OCI-LY7 (cell line): ENCODE results near the gene ANO10. TPM values are rescaled to one million over a fixed set of nuclear protein-coding genes. Genes with fewer than 3 reads are reported as not detected.

Experiments
- BruUV-seq: library from RNA; stranded (reverse); fragments of 400-500 nt; replicated peaks from 2 replicates; lab custom pipeline; 2021; lab: Mats Ljungman, UMichigan
- CTCF ChIA-PET: fragments of 300-600 bp; sonication (Branson Sonifier 250); formaldehyde crosslinking; loops from one replicate; lab custom pipeline; 2022; ENCODE audit warnings: antibody characterized with exemption; ENCODE audit not compliant: unreplicated experiment; lab: Charles Lee
- POLR2A ChIA-PET: fragments of 300-600 bp; sonication (Branson Sonifier 250); formaldehyde crosslinking; loops from one replicate; lab custom pipeline; 2022; ENCODE audit warnings: antibody characterized with exemption; lab: Charles Lee
- DNase-seq: peaks from one replicate; pipeline ENCODE4 v3.0.0-alpha.2; 2015; ENCODE audit warnings: low spot score
- H2AFZ ChIP-seq: fragments of 200-600 bp; sonication (generic), shearing (Covaris generic); 2 replicates; pipeline ENCODE4 v1.6.1; 2014; ENCODE audit warnings: mild to moderate bottlenecking, antibody characterized with exemption, low read length, moderate library complexity
- H3K27ac ChIP-seq: fragments of 200-600 bp; sonication (generic); 2 replicates; pipeline ENCODE4 v1.5.1; 2014; ENCODE audit warnings: mixed run types, low read depth, mild to moderate bottlenecking, moderate library complexity, low read length, inconsistent platforms; ENCODE audit not compliant: poor library complexity, severe bottlenecking
- H3K36me3 ChIP-seq: fragments of 200-600 bp; sonication (generic); 2 replicates; pipeline ENCODE4 v1.6.1; 2014; ENCODE audit warnings: mild to moderate bottlenecking, antibody characterized with exemption, low read length, moderate library complexity, mixed read lengths; ENCODE audit not compliant: insufficient read depth
- H3K4me1 ChIP-seq: fragments of 200-600 bp; sonication (generic); 2 replicates; pipeline ENCODE4 v1.5.1; 2014; ENCODE audit warnings: mild to moderate bottlenecking, low read length; ENCODE audit not compliant: insufficient read depth, poor library complexity, severe bottlenecking
- H3K4me2 ChIP-seq: fragments of 200-600 bp; sonication (generic); 2 replicates; pipeline ENCODE4 v1.6.1; 2014; ENCODE audit warnings: mild to moderate bottlenecking, low read length
- H3K4me3 ChIP-seq: fragments of 200-600 bp; sonication (generic); 2 replicates; pipeline ENCODE4 v1.5.1; 2014; ENCODE audit warnings: mild to moderate bottlenecking, low read depth, low read length; ENCODE audit not compliant: poor library complexity, severe bottlenecking
- H3K79me2 ChIP-seq: fragments of 200-600 bp; sonication (generic); 2 replicates; pipeline ENCODE4 v1.6.1; 2016; ENCODE audit warnings: low read depth, mild to moderate bottlenecking, low read length, moderate library complexity, mixed read lengths; ENCODE audit not compliant: insufficient read depth
- H3K9me2 ChIP-seq: fragments of 200-600 bp; sonication (generic); 2 replicates; pipeline ENCODE4 v1.6.1; 2016; ENCODE audit warnings: mild to moderate bottlenecking, low read length, mixed read lengths; ENCODE audit not compliant: insufficient read depth
- H3K9me3 ChIP-seq: fragments of 200-600 bp; sonication (generic); 2 replicates; pipeline ENCODE4 v1.6.1; 2014; ENCODE audit warnings: mild to moderate bottlenecking, mixed run types, low read length, mixed read lengths
- H4K20me1 ChIP-seq: fragments of 200-600 bp; sonication (generic); 2 replicates; pipeline ENCODE4 v1.6.1; 2014; ENCODE audit warnings: mild to moderate bottlenecking, antibody characterized with exemption, low read length, moderate library complexity, mixed read lengths; ENCODE audit not compliant: insufficient read depth
- CTCF ChIP-seq: fragments of 200-600 bp; sonication (generic); conservative IDR thresholded peaks from 2 replicates; pipeline ENCODE4 v1.5.1; 2014; ENCODE audit warnings: mild to moderate bottlenecking, antibody characterized with exemption, low read length, moderate library complexity, mixed read lengths
- EZH2phosphoT487 ChIP-seq: fragments of 200-600 bp; sonication (generic); IDR thresholded peaks from 2 replicates; pipeline ENCODE4 v1.6.1; 2018; ENCODE audit warnings: low read depth, borderline replicate concordance, mild to moderate bottlenecking, mixed run types, antibody characterized with exemption, low read length, moderate library complexity, mixed read lengths
- intact Hi-C: fragments of 100-400 bp; cut with micrococcal nuclease; formaldehyde crosslinking; loops from one replicate; pipeline ENCODE4 v1.10.0; 2022; ENCODE audit not compliant: unreplicated experiment
- total RNA-seq, 2 experiments: library from RNA; depleted of rRNA in 1 of 2; stranded (reverse); fragments of >200 nt in 1 of 2; shearing (Covaris generic) in 1 of 2; gene quantifications; 2 replicates each; pipeline ENCODE4 v1.2.3, GENCODE V29; 2014 to 2022

The ANO10 gene
- total RNA-seq, 2 experiments from 2014 or later, result 2.2 to 5.8 TPM

- BruUV-seq, result no TSS peak
- Histone ChIP-seq H2AFZ (no peak overlapping the region), H4K20me1 (no peaks in the 10 kb centered on the region), H3K9me2 (no peaks in the 10 kb centered on the region), H3K79me2 (no peaks in the 10 kb centered on the region), H3K36me3 (no peaks in the 10 kb centered on the region), H3K9me3 (no peaks in the 10 kb centered on the region), H3K4me3 (no peak overlapping the region), H3K4me2 (no peak overlapping the region), H3K4me1 (no peaks in the 10 kb centered on the region), H3K27ac (no peak overlapping the region)
- POLR2A ChIA-PET, result no interaction called here
- no peak for TF ChIP-seq EZH2phosphoT487
- TF ChIP-seq CTCF, result no peak
- intact Hi-C loops, result no loop called here
- no peak for DNase-seq
- CTCF ChIA-PET, result no interaction called here
These were observed 258.1 kb downstream of the ANO10 start for GRCh38 chr3:43363621-43364266.

- BruUV-seq, result no TSS peak
- Histone ChIP-seq H2AFZ (no peak overlapping the region), H3K9me2 (no peaks in the 10 kb centered on the region), H3K9me3 (no peaks in the 10 kb centered on the region), H3K79me2 (no peaks in the 10 kb centered on the region), H3K4me3 (no peak overlapping the region), H3K27ac (no peak overlapping the region), H4K20me1 (no peaks in the 10 kb centered on the region), H3K36me3 (no peaks in the 10 kb centered on the region), H3K4me2 (no peak overlapping the region), H3K4me1 (no peaks in the 10 kb centered on the region)
- CTCF ChIA-PET, result no interaction called here
- POLR2A ChIA-PET, result no interaction called here
- DNase-seq, result no peak
- TF ChIP-seq EZH2phosphoT487, result no peak
- intact Hi-C loops, result no loop called here
These were observed 258.9 kb downstream of the ANO10 start for GRCh38 chr3:43362961-43363360.

GRCh38 chr3:43362183-43362582 lies 259.6 kb downstream of the ANO10 start:
- Histone ChIP-seq H3K27ac (no peak overlapping the region), H3K36me3 (no peaks in the 10 kb centered on the region), H3K9me2 (no peaks in the 10 kb centered on the region), H3K9me3 (no peaks in the 10 kb centered on the region), H3K4me1 (no peaks in the 10 kb centered on the region), H3K79me2 (no peaks in the 10 kb centered on the region), H4K20me1 (no peaks in the 10 kb centered on the region), H3K4me3 (no peak overlapping the region), H3K4me2 (no peak overlapping the region), H2AFZ (no peak overlapping the region)
- ChIA-PET CTCF (no interaction called here), POLR2A (no interaction called here)
- no TSS peak for BruUV-seq
- TF ChIP-seq EZH2phosphoT487, result no peak
- TF ChIP-seq CTCF, result no peak
- no peak for DNase-seq
- intact Hi-C loops, result no loop called here
